GM18951 (cell line): ENCODE data around the gene MED9.
"Not testable (repeated sequence)": the region's sequence is repeated elsewhere in the genome, so short reads cannot be mapped to it uniquely, and the experiment has no call there.

Source experiments
- POLR2A ChIP-seq: IDR thresholded peaks from 4 replicates; pipeline ENCODE4 v1.6.1; 2011; ENCODE audit warnings: mild to moderate bottlenecking; ENCODE audit not compliant: insufficient read length, insufficient read depth; ENCODE audit errors: extremely low read depth
- in situ Hi-C: fragments of 300-500 bp; cut with MboI; formaldehyde crosslinking; loops from one replicate; pipeline ENCODE4 v1.12.0; 2022; ENCODE audit warnings: low sequenced_read_pairs, mixed read lengths, inconsistent platforms; ENCODE audit not compliant: unreplicated experiment

Gene MED9

DNA sequence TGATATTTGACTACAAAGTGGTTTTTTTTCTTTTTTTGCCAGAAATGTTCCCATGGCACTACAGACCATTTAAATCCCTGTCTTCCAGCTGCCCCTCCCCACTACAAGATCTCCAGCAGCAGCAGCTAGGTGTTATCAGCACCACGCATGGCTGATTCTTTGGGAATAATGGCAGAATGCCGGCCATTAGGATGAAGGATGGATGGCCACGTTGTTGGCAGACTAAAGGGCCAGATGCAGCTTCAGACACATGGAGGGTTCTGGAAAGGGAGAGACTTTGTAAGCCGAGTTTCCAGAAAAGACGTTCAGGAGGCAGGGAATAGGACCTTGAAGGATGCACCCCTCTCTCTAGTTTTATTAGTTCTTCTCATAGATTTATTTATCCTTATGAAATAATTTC lies 10.3 kb upstream of the MED9 start:
- in situ Hi-C loops, result no loop called here
- no peak for TF ChIP-seq POLR2A

DNA sequence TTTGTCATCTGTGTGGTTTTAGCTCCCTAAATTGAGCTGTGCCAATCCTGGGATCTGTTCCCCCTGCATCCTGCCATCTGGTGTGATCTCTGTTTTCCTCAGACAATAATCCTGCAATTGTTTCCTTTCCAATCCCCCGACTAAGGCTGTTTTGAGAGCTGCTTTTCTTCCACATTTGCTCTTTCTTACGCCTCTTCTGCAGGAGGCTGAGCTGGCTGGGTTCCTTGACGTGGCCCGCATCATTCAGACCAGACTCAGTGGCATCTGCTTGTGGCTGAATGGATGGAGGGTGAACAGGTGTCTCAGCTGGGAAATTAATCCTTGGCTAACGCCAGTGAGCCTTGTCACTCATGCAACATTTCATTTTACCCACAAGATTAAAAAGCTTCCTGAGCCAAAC lies 9.8 kb upstream of the MED9 start:
- in situ Hi-C loops, result no loop called here
- no peak for TF ChIP-seq POLR2A

- TF ChIP-seq POLR2A, result no peak
Observed at GRCh38 chr17:17467720-17468119, 9.1 kb upstream of the MED9 start.

DNA sequence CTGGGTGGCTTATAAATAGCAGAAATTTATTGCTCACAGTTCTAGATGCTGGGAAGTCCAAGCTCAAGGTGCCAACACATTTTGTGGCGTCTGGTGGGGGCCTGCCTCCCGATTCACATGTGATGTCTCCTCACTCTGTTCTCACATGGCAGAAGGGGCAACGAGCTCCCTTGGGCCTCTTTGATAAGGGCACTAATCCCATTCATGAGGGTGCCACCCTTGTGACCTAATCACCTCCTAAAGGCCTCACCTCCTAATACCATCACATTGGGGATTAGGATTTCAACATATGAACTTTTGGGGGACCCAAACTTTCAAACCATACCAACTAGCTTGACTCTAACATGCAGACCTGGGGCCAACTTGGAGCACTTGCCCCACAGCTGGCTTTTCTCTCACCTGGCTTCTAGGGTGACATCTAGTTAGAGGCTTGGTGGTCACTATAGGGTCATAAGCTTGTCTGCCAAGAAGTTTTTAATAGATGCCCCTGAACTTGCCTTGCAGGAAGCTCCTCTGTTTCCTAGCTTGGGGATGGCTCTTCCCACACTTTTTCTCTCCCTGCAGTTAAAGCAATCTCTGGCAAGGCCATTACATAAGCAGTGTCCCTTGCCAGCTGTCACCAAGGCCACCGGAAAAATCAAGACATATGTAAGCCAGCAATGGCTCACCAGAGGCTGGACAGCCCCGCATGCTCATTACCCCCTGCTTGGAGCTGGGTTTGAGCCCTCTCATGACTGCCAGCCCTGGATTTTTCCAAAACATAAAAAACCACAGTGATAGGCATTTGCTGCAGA lies 8.4 kb upstream of the MED9 start:
- TF ChIP-seq POLR2A, result no peak
- in situ Hi-C loops, result no loop called here

More at GRCh38 chr17:17467720-17468119, 9.1 kb upstream of the MED9 start:
- in situ Hi-C loops, result no loop called here

- in situ Hi-C loops, result no loop called here
- no peak for TF ChIP-seq POLR2A
Observed at GRCh38 chr17:17469358-17469757, 7.4 kb upstream of the MED9 start.

- TF ChIP-seq POLR2A, result no peak
- in situ Hi-C loops, result no loop called here
Observed at GRCh38 chr17:17469996-17470395, 6.8 kb upstream of the MED9 start.

DNA sequence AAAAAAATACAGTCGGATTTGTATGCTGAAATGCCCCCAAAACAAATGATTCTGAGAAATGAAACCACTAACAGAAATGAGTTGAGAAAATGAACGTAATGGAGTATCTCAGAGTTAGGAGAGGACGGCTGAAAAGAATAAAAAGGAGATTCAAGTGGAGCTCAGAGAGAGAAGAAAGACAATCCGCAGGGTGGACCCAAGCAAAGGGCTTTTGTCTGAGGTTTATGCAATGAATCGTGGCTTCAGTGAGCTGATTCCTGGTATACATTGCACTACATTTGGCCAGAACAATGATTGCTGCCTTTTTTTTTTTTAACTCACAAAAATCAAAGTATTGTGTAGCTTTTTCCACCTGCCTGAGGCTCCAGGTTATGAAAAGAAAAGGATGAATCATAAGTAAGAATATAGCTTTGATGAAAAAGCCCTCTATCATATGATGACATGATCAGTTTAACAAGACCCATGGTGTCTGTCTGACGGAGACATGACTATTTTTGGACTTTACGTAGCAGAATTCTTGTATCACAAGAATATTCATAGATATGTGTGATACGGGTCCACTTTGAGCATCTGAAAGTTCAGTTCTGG lies 4.4 kb upstream of the MED9 start:
- TF ChIP-seq POLR2A, result no peak

GRCh38 chr17:17474341-17474740 lies 2.5 kb upstream of the MED9 start:
- no peak for TF ChIP-seq POLR2A
- in situ Hi-C loops, result no loop called here

More for the DNA sequence above, 4.4 kb upstream of the MED9 start:
- in situ Hi-C loops, result no loop called here

- in situ Hi-C loops, result no loop called here
- no peak for TF ChIP-seq POLR2A
Observed at GRCh38 chr17:17479209-17479608, 2.4 kb downstream of the MED9 start.

GRCh38 chr17:17480593-17481148 lies 3.9 kb downstream of the MED9 start:
- in situ Hi-C loops, result no loop called here
- TF ChIP-seq POLR2A, result no peak

DNA sequence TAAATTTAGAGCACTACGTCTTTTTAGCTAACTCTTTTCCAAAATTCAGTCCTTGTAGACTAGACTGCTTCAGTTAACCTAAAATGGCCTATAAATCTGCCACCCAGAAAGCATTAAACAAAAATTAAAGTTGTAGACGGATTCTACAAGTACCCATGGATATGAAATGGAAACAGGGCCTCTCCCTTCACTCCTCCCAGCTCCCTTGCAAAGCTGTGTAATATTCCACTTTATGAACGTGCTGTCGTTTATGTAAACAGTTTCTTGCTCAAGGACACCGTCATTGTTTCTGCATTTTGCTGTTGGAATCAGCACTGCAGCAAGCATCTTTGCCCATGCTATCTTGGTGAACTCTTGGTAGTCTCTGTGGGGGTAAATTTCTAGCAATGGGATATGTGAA lies 5.1 kb downstream of the MED9 start:
- no peak for TF ChIP-seq POLR2A
- in situ Hi-C loops, result no loop called here

GRCh38 chr17:17484451-17484899 lies 7.7 kb downstream of the MED9 start:
- in situ Hi-C loops, result no loop called here
- no peak for TF ChIP-seq POLR2A

DNA sequence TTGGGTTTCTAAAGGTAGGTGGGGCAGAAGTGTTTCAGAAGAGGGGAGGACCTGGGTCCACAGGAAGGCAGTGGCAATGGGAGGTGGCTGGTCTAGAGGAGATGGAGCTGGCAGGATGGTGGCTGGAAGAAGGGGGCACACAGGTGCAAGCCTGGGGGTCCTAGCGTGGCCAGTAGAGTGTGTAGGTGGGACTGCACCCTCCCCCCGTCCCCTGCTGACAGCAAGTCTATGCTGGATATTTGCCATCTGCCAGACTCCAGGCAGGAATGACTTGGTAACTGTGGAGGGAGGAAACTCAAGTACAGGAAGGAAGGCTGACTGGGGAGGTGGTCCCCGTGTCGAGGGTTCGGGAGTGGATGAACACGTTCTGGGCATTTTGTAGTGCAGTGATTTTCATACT lies 8.6 kb downstream of the MED9 start:
- in situ Hi-C loops, result no loop called here
- TF ChIP-seq POLR2A, result no peak

DNA sequence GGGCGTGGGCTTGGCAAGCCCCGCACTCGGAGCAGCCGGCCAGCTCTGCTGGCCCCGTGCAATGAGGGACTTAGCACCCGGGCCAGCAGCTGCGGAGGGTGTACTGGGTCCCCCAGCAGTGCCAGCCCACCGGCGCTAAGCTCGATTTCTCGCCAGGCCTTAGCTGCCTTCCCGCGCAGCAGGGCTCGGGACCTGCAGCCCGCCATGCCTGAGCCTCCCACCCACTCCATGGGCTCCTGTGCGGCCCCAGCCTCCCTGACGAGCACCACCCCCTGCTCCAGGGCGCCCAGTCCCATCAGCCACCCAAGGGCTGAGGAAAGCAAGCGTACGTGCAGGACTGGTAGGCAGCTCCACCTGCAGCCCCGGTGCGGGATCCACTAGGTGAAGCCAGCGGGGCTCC lies 9.6 kb downstream of the MED9 start:
- in situ Hi-C loops, result not testable (repeated sequence)
